Stimulated activated naive B cell treated with anti-CD40 and anti-IgM and Interleukin-4, amounts not matched to agents 10 μg/mL and 1 μg/mL and 100 μg/mL, for 72 hours (primary cell): Measurements from ENCODE around the gene CCDC107.

ENCODE experiments used
- ATAC-seq, 2 donors: fragments of 150-1000 bp; cut with Tn5 transposase; replicated peaks; 2 replicates each; pipeline ENCODE4 v1.10.0; 2021; ENCODE audit warnings: moderate library complexity in 1 of 2
- DNase-seq: peaks from one replicate; pipeline ENCODE4 v3.0.0; 2021
- H3K27ac Mint-ChIP-seq: one replicate; pipeline ENCODE4 v1.8.0; 2022; ENCODE audit warnings: mild to moderate bottlenecking, mixed read lengths
- H3K27me3 Mint-ChIP-seq, 2 donors: one replicate each; pipeline ENCODE4 v1.8.0; 2022; ENCODE audit warnings: mixed read lengths in 2 of 2
- H3K36me3 Mint-ChIP-seq, 2 donors: one replicate each; pipeline ENCODE4 v1.8.0; 2022; ENCODE audit warnings: mixed read lengths in 2 of 2, mild to moderate bottlenecking in 1 of 2
- H3K4me1 Mint-ChIP-seq, 2 donors: one replicate each; pipeline ENCODE4 v1.8.0; 2022; ENCODE audit warnings: mixed read lengths in 2 of 2, mild to moderate bottlenecking in 1 of 2
- H3K4me3 Mint-ChIP-seq, 2 donors: one replicate each; pipeline ENCODE4 v1.8.0; 2022; ENCODE audit warnings: mild to moderate bottlenecking in 2 of 2, mixed read lengths in 2 of 2, moderate library complexity in 1 of 2
- H3K9me3 Mint-ChIP-seq, 2 donors: one replicate each; pipeline ENCODE4 v1.8.0; 2022; ENCODE audit warnings: mixed read lengths in 2 of 2, mild to moderate bottlenecking in 1 of 2

CCDC107 gene

GRCh38 chr9:35702696-35703095 is 44.6 kb downstream of the CCDC107 start:
- peak overlapping the region; percentile 72 for H3K27ac Mint-ChIP-seq
- H3K36me3 Mint-ChIP-seq, result peaks cover 41 to 59% of the 10 kb centered on the region in 2 donors
- peaks cover 5 to 7% of the 10 kb centered on the region in 2 donors for H3K4me1 Mint-ChIP-seq
- H3K4me3 Mint-ChIP-seq, result no peak overlapping the region
- H3K27me3 Mint-ChIP-seq, result no peaks in the 10 kb centered on the region
- no peak for ATAC-seq
- no peaks in the 10 kb centered on the region for H3K9me3 Mint-ChIP-seq
- DNase-seq, result no peak

GRCh38 chr9:35703906-35704672 is 46.0 kb downstream of the CCDC107 start:
- Mint-ChIP-seq H3K36me3 (peaks cover 44 to 63% of the 10 kb centered on the region in 2 donors), H3K4me1 (peaks cover 5% of the 10 kb centered on the region in 2 donors), H3K27ac (no peak overlapping the region), H3K9me3 (no peaks in the 10 kb centered on the region), H3K27me3 (no peaks in the 10 kb centered on the region), H3K4me3 (no peak overlapping the region)
- DNase-seq, result no peak
- ATAC-seq, result no peak

GRCh38 chr9:35705372-35705771 is 47.3 kb downstream of the CCDC107 start:
- no peaks in the 10 kb centered on the region for H3K27me3 Mint-ChIP-seq
- H3K4me1 Mint-ChIP-seq, result peaks cover 5% of the 10 kb centered on the region in 2 donors
- H3K4me3 Mint-ChIP-seq, result no peak overlapping the region
- H3K9me3 Mint-ChIP-seq, result no peaks in the 10 kb centered on the region
- DNase-seq (no peak), ATAC-seq (no peak)
- no peak overlapping the region for H3K27ac Mint-ChIP-seq
- H3K36me3 Mint-ChIP-seq, result peaks cover 50 to 69% of the 10 kb centered on the region in 2 donors

- peak overlapping the region; percentile 3 for H3K27ac Mint-ChIP-seq
- peaks cover 56 to 74% of the 10 kb centered on the region in 2 donors for H3K36me3 Mint-ChIP-seq
- H3K27me3 Mint-ChIP-seq, result no peaks in the 10 kb centered on the region
- no peak overlapping the region for H3K4me3 Mint-ChIP-seq
- ATAC-seq (no peak), DNase-seq (no peak)
- H3K9me3 Mint-ChIP-seq, result no peaks in the 10 kb centered on the region
- peaks cover 5% of the 10 kb centered on the region in 2 donors for H3K4me1 Mint-ChIP-seq
These were observed 47.8 kb downstream of the CCDC107 start for GRCh38 chr9:35705836-35706430.

- no peak overlapping the region for H3K4me3 Mint-ChIP-seq
- H3K4me1 Mint-ChIP-seq, result peaks cover 5 to 11% of the 10 kb centered on the region in 2 donors
- H3K9me3 Mint-ChIP-seq, result no peaks in the 10 kb centered on the region
- H3K27me3 Mint-ChIP-seq, result no peaks in the 10 kb centered on the region
- ATAC-seq (no peak), DNase-seq (no peak)
- no peak overlapping the region for H3K27ac Mint-ChIP-seq
- peaks cover 66 to 83% of the 10 kb centered on the region in 2 donors for H3K36me3 Mint-ChIP-seq
These were observed 48.9 kb downstream of the CCDC107 start for GRCh38 chr9:35706951-35707350.

- DNase-seq (no peak), ATAC-seq (no peak)
- Mint-ChIP-seq H3K9me3 (no peaks in the 10 kb centered on the region), H3K36me3 (peaks cover 68 to 85% of the 10 kb centered on the region in 2 donors), H3K27me3 (no peaks in the 10 kb centered on the region), H3K4me3 (no peak overlapping the region), H3K27ac (no peak overlapping the region), H3K4me1 (peaks cover 7 to 16% of the 10 kb centered on the region in 2 donors)
These were observed 50.1 kb downstream of the CCDC107 start for GRCh38 chr9:35708146-35708545.

- H3K4me3 Mint-ChIP-seq, result no peak overlapping the region
- H3K9me3 Mint-ChIP-seq, result no peaks in the 10 kb centered on the region
- peaks cover 76 to 85% of the 10 kb centered on the region in 2 donors for H3K36me3 Mint-ChIP-seq
- ATAC-seq (no peak), DNase-seq (no peak)
- H3K27ac Mint-ChIP-seq, result no peak overlapping the region
- no peaks in the 10 kb centered on the region for H3K27me3 Mint-ChIP-seq
- peaks cover 9 to 21% of the 10 kb centered on the region in 2 donors for H3K4me1 Mint-ChIP-seq
These were observed 52.9 kb downstream of the CCDC107 start for GRCh38 chr9:35710818-35711500.
